NK-92 treated with Interleukin-12 subunit alpha and Interleukin-12 subunit beta, amount 100 ng/mL, for 24 hours (cell line): ENCODE results near the gene RBMS1.
A peak's percentile ranks its signal among the peaks of the same experiment; 100 is the strongest.

Experiments used
- DNase-seq: peaks from one replicate; lab custom pipeline; 2025; lab: John Stamatoyannopoulos, UW

RBMS1 gene

DNA sequence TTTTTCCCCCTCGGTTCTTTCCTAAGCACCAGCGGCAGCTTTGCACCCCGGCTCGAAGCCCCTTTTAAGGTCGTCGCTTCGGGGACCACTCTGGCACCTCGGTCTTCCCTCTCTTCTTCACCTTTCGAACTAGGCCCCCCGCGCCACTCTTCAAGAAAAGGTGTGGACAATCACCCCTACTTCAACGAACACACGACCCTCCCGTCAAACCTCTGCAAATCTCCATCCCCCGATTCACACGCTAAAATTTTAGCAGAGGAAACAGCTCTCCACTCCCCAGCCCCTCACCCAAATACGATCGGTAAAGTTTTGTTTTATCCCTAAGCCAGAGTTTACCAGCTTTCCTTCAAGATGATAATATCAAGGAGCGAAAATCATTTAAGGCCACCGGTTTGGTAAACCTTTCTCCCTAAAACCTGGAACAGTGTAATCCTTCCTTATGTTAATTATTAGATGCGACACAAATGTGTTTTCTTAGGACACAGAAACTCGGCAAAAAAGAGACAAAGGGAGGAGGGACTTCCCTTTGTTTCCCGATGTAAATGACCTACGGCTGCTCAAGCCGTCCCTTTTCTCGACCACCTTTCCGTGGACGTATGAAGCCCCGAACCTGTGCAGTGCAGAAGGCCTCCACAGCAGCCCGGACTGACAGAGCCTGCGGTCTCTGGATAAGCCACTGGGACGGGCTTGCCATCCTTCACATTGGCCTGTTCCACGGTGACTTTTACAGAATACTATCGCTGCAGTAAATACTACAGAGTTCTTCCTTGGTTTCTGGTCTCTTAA lies 85.2 kb downstream of the RBMS1 start:
- no peak for DNase-seq

DNA sequence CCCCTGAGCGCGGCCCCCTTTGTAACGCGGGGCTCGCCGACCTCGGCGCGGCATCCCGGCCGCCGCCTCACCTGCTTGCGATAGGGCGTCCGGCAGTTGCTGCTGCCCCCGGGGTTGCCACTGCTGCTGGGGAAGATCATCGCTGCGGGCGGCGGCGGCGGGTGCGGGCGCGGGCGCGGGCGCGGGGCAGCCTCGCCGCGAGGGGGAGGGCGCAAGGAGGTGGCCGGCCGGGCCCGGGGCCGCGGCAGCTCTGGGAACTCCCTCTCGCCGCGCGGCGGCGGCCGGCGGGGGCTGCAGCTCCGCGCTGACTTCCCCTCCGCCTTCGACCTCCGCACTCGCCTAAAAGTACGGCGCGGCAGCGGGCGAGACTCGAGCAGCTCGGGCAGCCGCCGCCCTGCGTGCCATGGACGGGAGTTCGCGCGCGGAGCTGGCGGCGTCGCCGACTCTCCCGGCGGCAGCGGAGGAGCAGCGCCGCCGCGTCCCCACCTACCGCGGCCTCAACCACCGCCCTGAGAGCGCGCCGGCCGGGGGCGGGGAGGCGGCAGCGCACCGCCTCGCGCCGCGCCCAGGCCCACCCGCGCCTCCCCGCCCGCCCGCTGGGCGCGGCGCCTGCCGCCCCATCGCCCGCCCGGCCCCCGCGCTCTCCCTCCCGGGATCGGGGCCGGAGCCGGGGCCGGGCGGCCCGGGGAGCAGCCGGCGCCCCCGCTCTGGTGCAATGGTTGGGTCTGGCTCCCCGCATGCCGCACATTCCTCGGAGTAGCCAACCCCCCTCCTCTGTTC lies 86.0 kb downstream of the RBMS1 start:
- peak; percentile 63 for DNase-seq

DNA sequence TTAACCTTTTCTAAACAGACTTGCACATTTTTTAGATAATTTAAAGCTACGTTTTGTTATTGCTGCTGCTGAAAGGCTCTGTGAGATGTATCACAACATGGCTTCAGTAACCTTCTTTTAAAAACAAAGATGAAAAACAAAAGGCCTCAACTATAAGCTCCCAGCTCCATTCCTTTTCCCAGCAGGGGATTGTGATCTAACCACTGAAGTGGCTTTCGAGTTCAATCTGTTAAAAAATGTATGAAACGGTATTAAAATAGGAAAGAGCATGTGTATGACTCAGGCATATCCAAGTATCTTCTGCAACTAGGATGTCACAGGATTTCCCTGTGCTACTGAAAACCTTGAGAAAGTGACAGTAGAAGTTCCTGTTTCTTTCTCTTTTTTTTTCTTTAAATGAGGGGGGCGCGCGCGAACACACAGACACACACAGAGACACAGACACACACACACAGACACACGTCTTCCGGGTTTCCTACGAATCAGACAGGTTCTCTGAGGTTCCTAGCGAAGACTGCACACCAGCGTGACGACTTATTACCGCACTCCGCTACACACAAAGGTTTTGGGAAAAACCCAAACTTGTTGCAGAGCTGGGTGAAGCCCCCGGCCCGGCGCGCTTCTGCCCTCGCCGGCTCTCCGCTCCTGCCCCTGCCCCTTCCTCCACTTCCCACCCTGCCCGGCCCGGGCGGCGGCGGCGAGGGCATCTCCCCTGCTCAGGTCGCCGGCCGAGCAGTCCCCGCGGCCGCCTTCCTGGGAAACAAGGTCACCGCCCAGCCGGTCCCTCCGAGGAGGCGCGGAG lies 86.8 kb downstream of the RBMS1 start:
- DNase-seq: peak; percentile 64

DNA sequence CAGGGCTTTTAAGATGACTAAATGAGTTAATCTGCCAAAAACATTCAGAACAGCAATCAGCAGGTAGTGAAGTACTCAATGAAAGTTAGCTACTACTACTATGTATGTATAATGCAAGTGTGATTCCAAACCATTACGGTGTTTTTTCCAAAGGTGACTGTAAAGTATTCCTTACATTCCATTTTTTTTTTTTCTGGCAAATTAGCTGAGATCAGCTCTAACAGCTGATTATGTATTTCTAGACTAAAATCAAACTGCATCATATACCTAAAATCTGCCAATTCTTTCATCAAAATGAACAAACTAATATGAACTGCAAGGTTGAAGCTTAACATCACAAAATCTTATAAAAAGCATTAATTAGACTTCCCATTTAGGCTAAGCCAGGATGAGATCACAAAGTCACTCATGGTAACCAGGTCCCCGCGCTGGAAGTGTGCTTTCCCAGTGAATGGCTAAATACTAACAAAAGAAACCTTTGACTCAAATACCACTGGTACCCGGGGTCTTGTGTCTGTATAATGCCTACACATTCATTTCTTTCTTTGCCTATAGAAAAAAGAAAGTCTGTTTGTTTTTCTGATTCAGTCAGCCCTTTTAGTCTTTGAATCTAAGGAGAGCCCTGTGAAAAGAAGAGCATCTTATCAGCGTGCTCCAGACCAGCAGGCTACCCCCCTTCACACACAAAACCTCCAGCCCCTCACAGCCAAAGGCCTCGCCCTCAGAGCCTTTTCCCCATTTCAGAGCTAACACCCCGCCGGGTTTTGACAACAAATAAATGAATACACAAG lies 88.3 kb downstream of the RBMS1 start:
- no peak for DNase-seq

DNA sequence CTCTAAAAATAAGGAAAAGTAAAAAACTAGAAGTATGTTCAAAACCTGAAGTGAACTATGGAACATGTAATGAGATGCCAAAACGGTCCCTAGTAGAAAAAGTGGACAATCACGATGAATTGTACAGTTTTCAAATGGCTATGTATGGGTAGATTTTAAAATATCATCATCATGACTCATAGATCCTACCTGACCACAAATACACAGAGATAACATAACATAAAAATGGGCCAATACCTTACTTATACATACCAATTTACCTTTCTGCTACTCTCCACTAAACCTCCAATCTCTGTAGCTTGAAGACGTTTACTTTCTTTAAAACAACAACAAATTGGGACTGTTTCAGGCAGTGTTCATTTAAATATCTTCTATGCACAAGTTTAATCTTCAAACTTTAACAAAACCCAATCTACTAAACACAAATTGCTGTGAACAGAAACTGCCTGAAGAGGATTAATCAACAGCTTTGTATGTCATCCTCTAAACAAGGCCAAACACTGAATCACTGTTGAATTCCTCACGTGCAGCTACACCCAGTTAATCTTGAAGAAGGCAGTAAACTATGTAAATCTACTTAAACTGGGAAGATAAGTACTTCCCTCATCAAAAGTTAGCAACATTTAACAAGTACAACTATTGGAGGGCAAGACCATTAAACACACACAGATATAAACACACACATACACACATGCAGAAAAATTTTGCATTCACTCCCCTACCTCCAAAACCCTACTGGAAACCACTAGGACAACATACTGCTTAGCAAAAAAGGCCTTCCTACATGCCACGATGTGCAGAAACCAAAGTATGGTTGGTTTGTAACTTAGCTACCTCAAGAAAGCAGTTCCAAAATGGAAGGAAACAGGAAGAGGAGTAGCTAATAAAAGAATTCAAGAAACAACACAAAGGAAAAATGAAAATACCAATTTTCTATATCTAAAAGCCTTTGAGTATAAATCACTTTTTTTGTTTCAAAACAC lies 90.3 kb downstream of the RBMS1 start:
- DNase-seq: no peak

DNA sequence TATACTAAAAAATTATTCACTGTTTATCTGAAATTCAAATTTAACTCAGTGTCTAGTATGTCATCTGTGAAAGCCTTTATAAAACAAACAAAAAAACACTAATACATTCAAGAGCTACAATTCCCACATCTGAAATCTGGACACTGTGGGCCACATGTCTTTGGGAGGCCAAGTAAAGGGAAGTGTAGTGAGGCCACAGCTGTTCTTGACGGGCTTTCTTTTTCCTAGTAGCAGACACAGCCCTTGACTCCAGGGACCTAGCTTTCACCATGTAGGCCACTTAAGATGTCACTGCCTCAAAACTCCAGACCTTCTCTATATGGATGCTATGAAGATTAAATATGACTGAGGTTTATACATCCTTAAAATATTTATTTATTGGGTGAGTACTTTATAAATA lies 91.1 kb downstream of the RBMS1 start:
- no peak for DNase-seq

DNA sequence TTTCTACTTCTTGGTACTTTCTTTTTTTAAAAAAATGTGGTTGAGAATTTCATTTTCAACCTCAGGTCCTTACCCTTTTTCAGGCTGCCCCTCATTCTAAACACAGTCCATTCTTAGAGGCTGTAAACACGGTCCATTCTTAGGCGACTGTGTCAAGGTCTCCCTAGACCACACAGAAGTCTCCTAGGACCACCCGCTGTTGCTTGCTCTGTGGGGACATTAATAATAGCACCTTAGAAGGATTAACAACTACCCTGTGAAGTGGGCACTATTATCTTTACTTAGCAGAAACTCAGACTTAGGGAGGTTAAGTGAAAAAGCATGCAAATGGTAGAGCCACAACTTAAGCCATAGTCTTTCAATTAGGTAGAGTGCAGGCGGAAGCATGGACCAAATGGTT lies 91.7 kb downstream of the RBMS1 start:
- DNase-seq: no peak

DNA sequence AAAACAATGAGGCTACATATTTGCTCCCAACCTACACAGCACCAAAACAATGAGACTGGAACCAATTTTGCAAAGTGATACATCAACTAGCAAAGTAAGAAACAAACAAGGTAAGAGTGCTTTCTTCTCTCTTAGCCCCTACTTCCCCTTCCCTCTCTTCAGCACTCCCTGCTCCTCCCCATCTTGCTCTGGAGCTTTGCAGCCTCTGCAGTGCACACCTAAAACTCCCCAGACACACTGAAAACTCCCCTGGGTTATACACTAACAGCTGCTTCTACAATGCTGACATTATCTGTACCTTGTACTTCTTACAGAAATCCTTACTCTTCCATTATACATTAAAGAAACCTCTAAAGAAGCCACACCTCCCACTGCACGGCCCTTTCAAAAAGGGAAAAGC lies 93.7 kb downstream of the RBMS1 start:
- no peak for DNase-seq

DNA sequence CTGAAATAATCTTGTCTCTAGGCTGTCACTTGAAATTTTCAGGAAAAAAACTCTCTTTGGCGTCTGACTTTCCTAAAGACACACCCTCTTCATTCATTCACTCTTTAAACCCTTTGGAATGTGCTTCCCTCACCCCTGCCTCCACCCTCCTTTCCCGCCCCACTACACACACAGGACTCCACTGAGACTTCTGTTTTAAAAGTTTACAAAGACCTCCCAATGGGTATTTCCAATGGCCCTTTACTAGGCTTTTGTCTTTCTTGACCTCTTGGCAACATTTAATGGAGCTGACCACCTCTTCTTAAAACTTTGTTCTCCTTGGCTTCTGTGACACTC lies 96.1 kb downstream of the RBMS1 start:
- DNase-seq: no peak

DNA sequence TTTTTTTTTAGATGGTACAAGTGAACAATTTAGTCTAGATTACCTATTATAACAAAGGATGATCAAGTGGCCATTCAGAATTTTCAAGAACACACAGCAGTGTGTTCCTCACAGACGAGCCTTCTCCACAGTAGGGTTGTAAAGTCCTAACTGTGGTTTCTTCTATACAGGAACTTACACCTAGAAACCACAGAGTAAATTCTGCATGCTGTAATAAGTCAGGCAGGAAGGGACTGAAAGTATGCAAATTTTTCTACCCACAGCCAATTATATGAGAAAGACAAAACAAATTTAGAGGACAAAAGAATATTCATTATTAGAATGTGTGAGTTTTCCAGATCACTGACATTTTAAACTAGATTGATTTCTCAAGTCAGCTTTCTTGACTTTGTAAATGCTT lies 99.5 kb downstream of the RBMS1 start:
- no peak for DNase-seq

DNA sequence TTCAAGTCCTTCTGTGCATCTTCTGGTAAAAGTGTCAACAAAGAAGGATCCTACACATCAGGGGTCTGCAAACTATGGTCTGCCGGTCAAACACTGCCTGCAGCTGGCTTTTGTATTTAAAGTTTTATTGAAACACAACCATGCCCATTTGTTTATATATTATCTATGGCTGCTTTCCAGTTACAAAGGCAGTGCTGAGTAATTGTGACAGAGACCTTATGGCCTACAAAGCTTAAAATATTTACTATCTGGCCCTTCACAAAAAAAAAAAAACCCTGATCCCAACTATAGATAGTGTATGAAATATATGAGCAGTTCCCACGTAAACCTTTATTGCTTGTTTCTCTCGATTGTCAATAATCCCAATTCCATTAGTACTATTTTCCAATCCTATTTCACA lies 101.4 kb downstream of the RBMS1 start:
- no peak for DNase-seq

DNA sequence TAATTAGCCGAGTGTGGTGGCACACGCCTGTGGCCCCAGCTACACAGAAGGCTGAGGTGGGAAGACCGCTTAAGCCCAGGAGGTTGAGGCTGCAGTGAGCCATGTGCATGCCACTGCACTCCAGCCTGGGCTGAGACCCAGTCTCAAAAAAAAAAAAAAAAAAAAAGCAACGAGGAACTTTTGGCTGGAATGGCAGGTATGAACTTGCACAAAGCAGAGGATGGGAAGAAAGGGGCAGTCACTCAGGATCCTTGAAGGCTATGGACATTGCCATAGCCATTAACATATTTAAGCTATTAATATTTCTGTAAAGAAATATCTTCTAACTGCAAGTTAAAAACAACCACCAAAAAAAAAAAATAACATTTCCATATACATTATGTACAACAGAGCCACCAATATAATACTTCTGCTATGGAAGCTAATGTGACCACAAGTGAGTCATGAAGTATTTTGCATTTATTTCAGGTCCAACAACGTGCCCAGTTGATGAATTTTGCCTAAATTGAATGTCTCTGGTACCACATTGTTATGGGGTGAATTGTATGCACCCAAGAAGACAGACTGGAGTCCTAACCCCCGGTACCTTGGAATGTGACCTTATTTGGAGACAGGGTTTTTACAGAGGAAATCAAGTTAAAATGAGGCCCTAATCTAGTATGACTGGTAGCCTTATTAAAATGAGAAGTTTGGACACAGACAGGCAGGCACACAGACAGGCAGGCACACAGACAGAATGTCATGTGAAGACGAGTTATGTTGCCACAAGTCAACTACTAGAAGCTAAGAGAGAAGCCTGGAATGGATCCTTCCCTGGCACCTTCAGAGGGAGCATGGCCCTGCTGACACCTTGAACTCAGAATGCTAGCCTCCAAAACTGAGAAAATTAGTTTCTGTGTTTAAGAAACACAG lies 102.8 kb downstream of the RBMS1 start:
- DNase-seq: no peak

DNA sequence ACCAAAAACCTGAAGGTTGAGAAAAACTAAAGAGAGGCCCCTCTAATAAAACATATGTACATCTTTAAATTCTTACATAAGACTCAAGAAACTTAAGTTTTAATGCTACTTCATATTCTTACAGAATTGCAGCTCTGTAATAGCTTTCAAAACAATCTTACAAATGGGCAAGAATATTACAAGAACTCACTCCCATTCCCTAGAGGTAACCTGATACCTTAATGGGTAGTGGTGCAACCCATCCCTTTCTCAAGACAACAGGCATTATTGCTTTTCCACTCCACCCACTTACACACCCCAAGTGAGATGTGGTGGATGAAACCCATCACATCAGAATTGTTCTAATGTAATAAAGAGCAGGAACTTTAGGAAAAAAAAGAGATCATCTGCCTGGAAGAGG lies 103.7 kb downstream of the RBMS1 start:
- no peak for DNase-seq

DNA sequence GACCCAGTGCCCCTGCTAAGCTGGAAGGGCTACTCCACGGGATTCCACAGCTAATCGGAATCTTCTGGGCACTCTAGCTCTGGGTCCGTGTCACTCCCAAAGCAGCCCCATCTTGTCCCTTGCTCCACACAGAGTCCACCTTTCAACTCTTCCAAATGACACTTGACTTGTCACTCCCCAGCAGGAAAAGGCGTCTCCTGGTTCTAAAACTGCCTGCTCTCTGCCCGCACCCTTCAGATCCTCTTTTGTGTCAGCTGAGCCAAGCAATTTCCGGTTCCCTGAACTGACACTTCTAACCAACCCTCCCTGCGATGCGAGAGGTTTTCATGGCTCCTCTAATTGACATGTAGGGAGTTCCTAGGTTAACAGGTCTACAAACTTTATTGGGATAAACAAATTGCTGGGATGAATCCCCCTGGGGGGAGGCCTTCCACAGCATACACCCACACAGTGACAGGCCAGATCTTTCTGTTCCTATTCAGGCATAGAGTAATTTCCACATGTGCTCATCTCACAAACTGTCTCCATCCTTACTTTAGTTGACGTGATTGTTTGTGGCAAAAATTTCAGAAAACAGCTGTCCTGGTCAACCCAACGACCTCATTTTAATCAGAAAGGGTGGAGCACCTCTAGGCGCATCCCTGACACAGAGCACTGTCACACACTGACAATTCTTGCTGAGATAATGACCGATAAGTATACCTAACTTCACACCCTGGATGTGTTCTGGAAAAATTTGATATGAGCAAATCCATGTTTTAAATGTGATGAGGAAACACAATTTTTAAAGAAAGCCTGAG lies 104.9 kb downstream of the RBMS1 start:
- no peak for DNase-seq

DNA sequence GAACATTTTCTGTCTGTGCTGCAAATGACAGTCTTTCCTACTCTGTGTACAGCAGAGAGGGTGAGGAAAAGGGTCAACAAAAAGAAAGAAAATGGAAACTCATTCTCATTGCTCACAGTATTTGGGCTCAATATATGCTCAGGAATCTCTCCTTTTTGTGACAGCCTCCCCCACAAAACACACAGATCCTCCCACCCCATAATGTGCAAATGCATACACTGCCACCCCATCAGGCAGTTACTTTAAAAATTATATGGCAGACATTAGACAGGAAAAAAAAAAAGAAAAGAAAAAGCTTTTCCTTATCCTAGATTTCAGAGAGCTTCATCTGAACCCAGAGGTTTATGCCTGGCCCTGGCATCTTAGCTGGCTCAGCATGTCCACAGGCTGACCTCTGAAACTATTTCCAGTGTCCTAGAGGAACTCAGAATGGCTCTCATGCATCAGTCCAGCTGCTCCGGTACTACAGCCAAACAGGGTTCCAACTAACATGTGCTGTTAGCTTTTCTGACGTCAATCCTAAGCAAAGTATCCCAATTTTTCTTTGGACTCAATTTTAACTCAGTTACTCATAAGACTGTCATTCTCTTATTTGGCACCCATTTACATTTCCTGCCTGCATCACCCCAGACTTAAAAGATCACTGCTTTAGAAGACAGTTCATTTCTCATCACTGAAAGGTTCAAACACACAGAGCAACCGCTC lies 105.9 kb downstream of the RBMS1 start:
- DNase-seq: no peak

DNA sequence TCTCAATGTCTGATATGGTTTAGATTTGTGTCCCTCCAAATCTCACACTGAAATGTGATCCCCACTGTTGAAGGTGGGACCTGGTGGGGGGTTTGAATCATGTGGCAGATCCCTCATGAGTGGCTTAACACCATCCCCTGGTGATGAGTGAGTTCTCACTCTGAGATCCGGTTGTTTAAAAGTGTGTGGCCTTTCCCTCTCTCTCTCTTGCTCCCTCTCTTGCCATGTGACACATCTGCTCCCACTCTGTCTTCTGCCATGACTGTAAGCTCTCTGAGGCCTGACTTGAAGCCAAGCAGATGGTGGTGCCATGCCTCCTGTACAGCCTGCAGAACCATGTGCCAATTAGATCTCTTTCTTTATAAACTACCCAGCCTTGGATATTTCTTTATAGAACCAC lies 108.8 kb downstream of the RBMS1 start:
- no peak for DNase-seq

DNA sequence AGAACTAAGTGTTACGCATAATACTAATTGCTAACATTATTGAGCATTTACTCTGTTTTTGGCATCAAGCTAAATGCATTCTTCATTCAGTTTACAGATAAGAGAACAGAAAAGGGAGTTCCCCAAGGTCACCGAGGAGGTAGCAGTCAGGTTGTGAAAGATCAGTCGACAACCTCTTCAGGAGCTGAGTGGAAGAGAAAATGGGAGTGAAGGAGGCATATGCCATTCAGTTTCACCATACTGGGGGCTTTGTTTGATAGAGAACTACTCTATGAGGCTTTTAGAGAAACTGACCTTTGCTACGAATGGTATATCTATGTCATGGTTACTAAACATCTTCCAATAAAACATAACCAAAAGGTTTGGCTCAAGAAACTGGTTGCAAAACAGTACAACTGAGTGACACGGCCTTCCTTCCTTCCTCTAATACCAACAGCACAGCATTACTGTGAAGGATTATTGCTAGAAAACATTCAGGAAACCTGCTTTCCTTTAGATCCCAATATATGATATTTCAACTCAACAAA lies 112.1 kb downstream of the RBMS1 start:
- no peak for DNase-seq

DNA sequence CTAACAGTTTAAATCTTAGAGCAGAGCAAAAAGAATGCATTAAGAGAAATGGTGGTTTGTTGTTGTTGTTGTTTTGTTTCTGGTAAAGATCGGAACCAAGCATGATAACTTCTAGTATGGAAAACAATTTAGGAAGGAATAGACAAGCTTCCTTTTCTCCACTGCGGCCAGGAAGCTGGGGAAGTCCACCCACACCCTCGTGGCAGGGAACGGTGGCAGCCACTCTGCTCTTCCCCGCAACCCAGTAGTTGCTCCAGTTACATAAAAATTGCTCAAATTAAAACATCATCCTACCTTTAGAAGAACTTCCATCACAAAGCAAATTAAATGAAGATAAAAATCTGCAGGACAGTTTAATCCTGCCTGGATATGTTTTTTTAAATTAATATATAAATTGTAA lies 113.0 kb downstream of the RBMS1 start:
- DNase-seq: no peak
